Metanephros (tissue), 1 donor: ENCODE measurements around the gene CRNKL1. TPM values are rescaled to one million over a fixed set of nuclear protein-coding genes. Genes with fewer than 3 reads are reported as not detected.

ENCODE experiments used
- total RNA-seq: library from RNA; depleted of rRNA; stranded (reverse); fragments of >200 nt; gene quantifications from one replicate; pipeline ENCODE4 v1.2.3, GENCODE V29; 2014

The CRNKL1 gene
- total RNA-seq: 29.8 TPM

DNA sequence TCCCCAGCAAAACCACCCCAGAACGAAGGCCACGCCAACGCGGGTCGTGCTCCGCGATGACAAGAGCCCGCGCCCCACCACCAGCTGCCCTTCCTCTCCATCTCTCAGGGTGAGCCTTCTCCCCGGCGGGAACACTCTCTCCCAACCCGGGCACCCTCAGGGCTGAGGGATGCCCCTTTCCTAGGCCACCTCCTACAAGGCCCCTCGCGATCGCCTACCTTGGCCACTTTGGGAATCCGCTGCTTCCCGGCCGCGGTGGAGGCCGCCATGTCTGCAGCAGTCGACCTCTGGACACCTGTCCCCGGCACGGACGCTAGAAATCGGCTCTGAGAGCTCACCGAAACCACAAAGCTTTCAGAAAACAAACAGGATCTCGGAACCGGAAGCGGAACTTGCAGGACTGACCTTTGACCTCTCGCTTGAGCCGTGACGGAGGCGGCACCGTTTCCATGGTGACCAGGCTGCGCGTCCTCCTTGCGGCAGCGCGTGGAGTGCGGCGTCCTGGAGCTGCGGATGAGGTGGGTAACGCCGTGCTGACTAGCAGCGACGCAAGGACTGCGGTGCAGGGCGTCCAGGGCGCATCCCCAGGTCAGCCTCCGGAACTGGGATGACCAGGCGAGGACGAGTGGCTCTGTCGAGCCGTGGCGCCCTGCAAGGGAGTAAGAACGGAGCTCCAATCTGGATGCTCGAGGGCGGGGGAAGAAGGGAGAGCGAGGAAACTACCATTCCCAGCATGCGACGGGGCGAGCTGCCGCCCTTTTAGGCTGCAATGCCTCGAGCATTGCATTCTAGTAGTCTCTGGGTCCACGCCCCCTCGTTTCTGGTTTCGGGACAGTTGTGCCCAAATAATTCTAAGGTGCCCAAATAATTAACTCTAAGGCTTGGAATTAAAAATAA, at the start of gene CRNKL1, which contains the start of gene CFAP61:
CRNKL1 (minus strand) TSS at position 393 of the 897 bp plus-strand sequence; CDS start at position 269, 124 bp downstream.
CFAP61 (plus strand) TSS at position 459 of the 897 bp plus-strand sequence. CDS start 4,122 bp downstream, outside the sequence.

GRCh38 chr20:20017001-20017843, 35.0 kb downstream of the CRNKL1 start, which contains the start of gene NAA20:
NAA20 (plus strand) TSS chr20:20017362; CDS start chr20:20017397, 35 bp downstream.

Other genes with a start within 250 kb of the CRNKL1 start
- 48.9 TPM for gene NAA20, start 35.1 kb downstream of the CRNKL1 start, total RNA-seq
- 7.1 TPM for gene CFAP61, start 66 bp upstream of the CRNKL1 start, total RNA-seq